Measurements from ENCODE around the gene GXYLT2. TPM values are rescaled to one million over a fixed set of nuclear protein-coding genes. Genes with fewer than 3 reads are reported as not detected.

Gene GXYLT2
- total RNA-seq (not detected), polyA plus RNA-seq (not detected)

DNA sequence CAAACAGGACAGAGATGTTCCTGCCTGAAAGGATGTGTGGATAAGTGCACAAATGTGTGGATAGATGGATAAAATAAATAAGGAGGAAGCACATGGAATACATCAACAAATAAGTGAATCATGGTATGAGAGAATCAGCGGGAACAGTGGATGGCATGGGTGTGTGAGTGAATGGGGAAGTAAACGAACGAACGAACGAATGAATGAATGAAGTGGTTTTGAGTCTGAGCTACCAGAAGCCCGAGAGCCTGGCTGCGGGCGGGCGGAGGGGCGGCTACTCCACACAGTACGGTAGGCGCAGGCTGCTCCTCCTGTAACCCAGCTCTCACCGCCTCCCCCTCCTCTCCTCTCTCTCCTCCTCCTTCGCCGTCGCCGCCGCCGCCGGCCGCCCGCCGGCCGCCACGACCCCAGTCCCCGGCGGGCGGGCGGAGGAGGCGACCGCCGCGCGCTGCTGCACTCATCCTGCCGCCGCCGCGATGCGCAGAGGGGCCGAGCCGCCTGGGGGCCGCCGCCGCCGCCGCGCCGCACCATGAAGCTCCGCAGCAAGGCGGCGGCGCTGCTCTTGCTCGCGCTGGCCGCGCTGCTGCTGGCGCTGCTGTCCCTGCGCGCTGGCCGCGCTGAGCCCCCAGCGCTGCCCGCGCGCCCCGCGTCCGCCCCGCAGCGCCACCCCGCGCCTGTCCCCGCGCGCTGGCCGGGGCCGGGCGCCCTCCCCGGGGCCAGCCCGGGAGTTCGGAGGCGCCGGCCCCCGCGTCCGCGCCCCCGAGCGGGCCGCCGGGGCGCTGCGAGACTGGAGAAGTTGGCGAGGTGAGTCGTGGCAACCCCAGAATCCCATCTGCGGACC, at the start of gene GXYLT2:
Gene GXYLT2 (plus strand): TSS at position 342 of the 841 bp plus-strand sequence. CDS start 188 bp downstream, at position 530.
- no peak within 1 kb of the TSS for H3K27ac Mint-ChIP-seq
- POLR2A ChIA-PET (ENCODE audit: partially characterized antibody) = interaction anchor here (0.6 kb wide), 1 partner anchor 998 kb away, joined by 3 read pairs; no protein-coding TSS in a partner anchor
- intact Hi-C loops (cut with micrococcal nuclease) = no loop called here

DNA sequence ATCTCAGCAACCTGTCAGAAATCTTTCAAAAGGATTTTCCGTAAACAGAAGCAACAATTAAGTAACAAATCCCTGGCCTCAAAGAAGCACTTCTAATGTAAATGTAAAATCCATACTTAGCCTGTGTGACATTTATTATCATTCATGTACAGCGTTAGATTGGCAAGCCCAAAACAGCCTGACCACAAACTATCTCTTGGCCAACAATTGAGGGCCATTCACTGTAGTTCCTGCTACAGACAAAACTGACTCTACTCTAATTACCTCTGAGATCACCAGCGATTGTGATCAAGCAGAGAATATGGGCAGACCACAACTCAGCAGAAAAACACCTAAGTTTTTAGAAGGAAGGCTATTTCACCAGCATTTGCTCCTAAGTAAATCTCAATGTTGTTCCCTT, 48.8 kb upstream of the GXYLT2 start:
- no peak overlapping the region for H3K27ac Mint-ChIP-seq
- peaks cover 49 to 61% of the 10 kb centered on the region in 2 donors for H3K36me3 Mint-ChIP-seq
- H3K4me1 ChIP-seq (ENCODE audit: insufficient read depth, low read length) = no peaks in the 10 kb centered on the region
- peaks cover 24% of the 10 kb centered on the region for H3K36me3 ChIP-seq (ENCODE audit: insufficient read depth, low read length)
- H3K27me3 Mint-ChIP-seq = no peaks in the 10 kb centered on the region
- H3K4me3 Mint-ChIP-seq = no peak overlapping the region
- H3K9me3 ChIP-seq (ENCODE audit: control insufficient read depth in 1 of 2, low read length in 2 of 2) = no peaks in the 10 kb centered on the region
- intact Hi-C loops (cut with micrococcal nuclease) = no loop called here
- no peak overlapping the region for H3K4me3 ChIP-seq (ENCODE audit: low read length in 2 of 2)
- POLR2A ChIA-PET (ENCODE audit: partially characterized antibody) = no interaction called here
- no peak overlapping the region for H3K27ac ChIP-seq (ENCODE audit: low read depth, low read length)
- DNase-seq = no peak
- H3K9me3 Mint-ChIP-seq = no peaks in the 10 kb centered on the region
- CTCF ChIA-PET (ENCODE audit: partially characterized antibody) = interaction anchor here (0.7 kb wide), 1 partner anchor 17 kb away, joined by 4 read pairs; no protein-coding TSS in a partner anchor
- peaks cover 4 to 9% (median 6%) of the 10 kb centered on the region in 4 donors for H3K4me1 Mint-ChIP-seq
- H3K27me3 ChIP-seq (ENCODE audit: insufficient read depth, low read length) = no peaks in the 10 kb centered on the region

More for the DNA sequence above, at the start of gene GXYLT2:
- peak in 3 of 5 donors; percentile 3 to 6 (median 4) for DNase-seq
- H3K4me3 ChIP-seq (ENCODE audit: low read length in 2 of 2) = no peak within 1 kb of the TSS
- CTCF ChIA-PET (ENCODE audit: partially characterized antibody) = no interaction called here
- H3K27me3 ChIP-seq (ENCODE audit: insufficient read depth, low read length) = peaks cover 30% of the 10 kb centered on the region
- no peaks in the 10 kb centered on the region for H3K9me3 ChIP-seq (ENCODE audit: control insufficient read depth in 1 of 2, low read length in 2 of 2)
- H3K36me3 Mint-ChIP-seq = peaks cover 0 to 3% of the 10 kb centered on the region in 2 donors
- H3K36me3 ChIP-seq (ENCODE audit: insufficient read depth, low read length) = no peaks in the 10 kb centered on the region
- H3K4me1 ChIP-seq (ENCODE audit: insufficient read depth, low read length) = peaks cover 10% of the 10 kb centered on the region
- H3K27ac ChIP-seq (ENCODE audit: low read depth, low read length) = no peak within 1 kb of the TSS
- peak within 1 kb of the TSS; percentile 45 to 92 (median 76) for H3K4me3 Mint-ChIP-seq
- peaks cover 56 to 71% of the 10 kb centered on the region in 2 donors for H3K27me3 Mint-ChIP-seq
- peaks cover 0 to 12% (median 7%) of the 10 kb centered on the region in 8 donors for H3K9me3 Mint-ChIP-seq
- peaks cover 5 to 15% (median 10%) of the 10 kb centered on the region in 4 donors for H3K4me1 Mint-ChIP-seq

DNA sequence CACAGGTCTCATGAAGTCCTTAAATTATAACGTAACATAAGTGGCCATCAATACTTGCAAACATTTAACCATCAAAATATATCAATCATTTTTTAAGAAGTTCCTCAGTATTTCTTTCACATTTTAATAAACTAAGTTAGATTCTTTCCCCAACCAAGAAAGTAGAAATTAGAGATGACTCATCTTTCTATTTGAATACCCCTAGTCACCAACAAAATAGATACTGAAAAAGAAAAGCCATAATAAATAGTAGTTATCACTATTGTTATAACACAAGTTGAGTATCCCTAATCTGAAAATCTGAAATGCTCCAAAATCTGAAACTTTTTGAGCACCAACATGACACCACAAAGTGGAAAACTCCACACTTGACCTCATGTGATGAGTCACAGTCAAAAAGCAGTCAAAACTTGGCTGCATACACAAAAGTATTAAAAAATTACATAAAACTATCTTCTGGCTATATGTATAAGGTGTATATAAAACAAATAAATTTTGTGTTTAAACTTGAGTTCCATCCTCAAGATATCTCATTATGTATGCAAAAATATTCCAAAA, 43.3 kb upstream of the GXYLT2 start:
- Histone ChIP-seq H3K36me3 (ENCODE audit: insufficient read depth, low read length) (peaks cover 13% of the 10 kb centered on the region), H3K9me3 (ENCODE audit: control insufficient read depth in 1 of 2, low read length in 2 of 2) (no peaks in the 10 kb centered on the region), H3K4me3 (ENCODE audit: low read length in 2 of 2) (no peak overlapping the region), H3K27ac (ENCODE audit: low read depth, low read length) (no peak overlapping the region), H3K27me3 (ENCODE audit: insufficient read depth, low read length) (no peaks in the 10 kb centered on the region), H3K4me1 (ENCODE audit: insufficient read depth, low read length) (peaks cover 45% of the 10 kb centered on the region)
- POLR2A ChIA-PET (ENCODE audit: partially characterized antibody) = no interaction called here
- Mint-ChIP-seq H3K27ac (peak overlapping the region in 1 of 7 donors; percentile 65), H3K36me3 (peaks cover 23 to 43% of the 10 kb centered on the region in 2 donors), H3K9me3 (peaks cover 0 to 3% (median 0%) of the 10 kb centered on the region in 8 donors), H3K27me3 (no peaks in the 10 kb centered on the region), H3K4me3 (no peak overlapping the region), H3K4me1 (peaks cover 34 to 52% (median 45%) of the 10 kb centered on the region in 4 donors)
- CTCF ChIA-PET (ENCODE audit: partially characterized antibody) = no interaction called here
- DNase-seq = no peak
- intact Hi-C loops (cut with micrococcal nuclease) = loop anchor here (10.0 kb wide), 1 partner anchor 210 kb away; no protein-coding TSS in a partner anchor

DNA sequence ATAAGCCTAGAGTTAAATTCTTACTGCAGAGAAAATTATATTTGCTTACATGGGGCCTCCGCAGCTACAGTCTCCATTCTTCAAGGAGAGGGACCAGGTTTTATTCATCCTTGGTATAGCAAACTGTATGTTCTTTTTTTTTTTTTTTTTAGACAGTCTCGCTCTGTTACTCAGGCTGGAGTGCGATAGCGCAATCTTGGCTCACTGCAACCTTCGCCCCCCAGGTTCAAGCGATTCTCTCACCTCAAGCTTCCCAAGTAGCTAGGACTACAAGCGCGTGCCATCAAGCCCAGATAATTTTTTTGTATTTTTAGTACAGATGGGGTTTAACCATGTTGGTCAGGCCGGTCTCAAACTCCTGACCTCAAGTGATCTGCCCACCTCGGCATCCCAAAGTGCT, 41.7 kb upstream of the GXYLT2 start:
- H3K36me3 Mint-ChIP-seq = peaks cover 16 to 34% of the 10 kb centered on the region in 2 donors
- H3K27ac ChIP-seq (ENCODE audit: low read depth, low read length) = no peak overlapping the region
- H3K27me3 ChIP-seq (ENCODE audit: insufficient read depth, low read length) = no peaks in the 10 kb centered on the region
- H3K4me1 ChIP-seq (ENCODE audit: insufficient read depth, low read length) = peaks cover 47% of the 10 kb centered on the region
- CTCF ChIA-PET (ENCODE audit: partially characterized antibody) = interaction anchor here (1.0 to 1.6 kb wide), 3 partner anchors 23 to 971 kb away, joined by 4 to 7 read pairs (median 6); no protein-coding TSS in a partner anchor
- H3K4me3 ChIP-seq (ENCODE audit: low read length in 2 of 2) = no peak overlapping the region
- POLR2A ChIA-PET (ENCODE audit: partially characterized antibody) = no interaction called here
- peaks cover 8% of the 10 kb centered on the region for H3K36me3 ChIP-seq (ENCODE audit: insufficient read depth, low read length)
- H3K9me3 ChIP-seq (ENCODE audit: control insufficient read depth in 1 of 2, low read length in 2 of 2) = no peaks in the 10 kb centered on the region
- H3K27ac Mint-ChIP-seq = peak overlapping the region in 1 of 7 donors; percentile 13
- peaks cover 0 to 3% (median 0%) of the 10 kb centered on the region in 8 donors for H3K9me3 Mint-ChIP-seq
- peaks cover 35 to 55% (median 47%) of the 10 kb centered on the region in 4 donors for H3K4me1 Mint-ChIP-seq
- H3K27me3 Mint-ChIP-seq = no peaks in the 10 kb centered on the region
- intact Hi-C loops (cut with micrococcal nuclease) = loop anchor here (5.0 to 10.0 kb wide), 2 partner anchors 209 to 399 kb away; partner anchors contain the start of gene RYBP
- H3K4me3 Mint-ChIP-seq = peak overlapping the region in 7 of 8 donors; percentile 32 to 97 (median 57)
- DNase-seq = no peak

DNA sequence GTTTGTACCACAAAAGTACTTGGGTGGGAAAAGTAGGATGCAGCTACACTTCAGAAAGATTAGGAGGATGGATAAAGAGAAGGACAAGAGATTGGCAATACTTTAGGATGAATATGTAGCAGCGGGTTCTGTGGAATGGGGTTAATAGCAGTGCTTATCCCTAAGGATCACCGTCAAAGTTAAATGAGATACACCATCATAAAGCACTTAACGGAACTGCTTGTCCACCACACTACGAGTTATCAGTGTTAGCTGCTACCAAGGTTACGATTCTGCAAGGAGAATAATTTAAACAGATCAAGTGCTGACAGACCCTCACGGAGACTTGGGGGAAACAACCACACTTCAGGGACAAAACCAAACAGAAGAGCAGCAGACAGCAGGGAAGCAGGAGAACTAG, 40.6 kb upstream of the GXYLT2 start:
- intact Hi-C loops (cut with micrococcal nuclease) = loop anchor here (5.0 to 10.0 kb wide), 2 partner anchors 208 to 400 kb away; partner anchors contain the start of gene RYBP
- POLR2A ChIA-PET (ENCODE audit: partially characterized antibody) = interaction anchor here (1.8 kb wide), 1 partner anchor 108 kb away, joined by 7 read pairs; no protein-coding TSS in a partner anchor
- CTCF ChIA-PET (ENCODE audit: partially characterized antibody) = interaction anchor here (1.3 to 1.8 kb wide), 4 partner anchors 25 to 211 kb away, joined by 3 to 8 read pairs (median 6); no protein-coding TSS in a partner anchor
- Mint-ChIP-seq H3K36me3 (peaks cover 8 to 22% of the 10 kb centered on the region in 2 donors), H3K9me3 (peaks cover 0 to 3% (median 0%) of the 10 kb centered on the region in 8 donors), H3K4me1 (peaks cover 38 to 60% (median 48%) of the 10 kb centered on the region in 4 donors), H3K27ac (peak overlapping the region in 6 of 7 donors; percentile 78 to 94 (median 90)), H3K4me3 (peak overlapping the region; percentile 94 to 97 (median 96)), H3K27me3 (peaks cover 0 to 2% of the 10 kb centered on the region in 2 donors)
- Histone ChIP-seq H3K4me1 (ENCODE audit: insufficient read depth, low read length) (peaks cover 47% of the 10 kb centered on the region), H3K36me3 (ENCODE audit: insufficient read depth, low read length) (no peaks in the 10 kb centered on the region), H3K27ac (ENCODE audit: low read depth, low read length) (peak overlapping the region; percentile 61), H3K9me3 (ENCODE audit: control insufficient read depth in 1 of 2, low read length in 2 of 2) (no peaks in the 10 kb centered on the region), H3K4me3 (ENCODE audit: low read length in 2 of 2) (peak overlapping the region; percentile 82 to 97), H3K27me3 (ENCODE audit: insufficient read depth, low read length) (no peaks in the 10 kb centered on the region)
- no peak for DNase-seq

- Histone ChIP-seq H3K36me3 (ENCODE audit: insufficient read depth, low read length) (no peaks in the 10 kb centered on the region), H3K4me3 (ENCODE audit: low read length in 2 of 2) (peak within 1 kb of the TSS; percentile 82 to 97), H3K27ac (ENCODE audit: low read depth, low read length) (peak within 1 kb of the TSS; percentile 61), H3K9me3 (ENCODE audit: control insufficient read depth in 1 of 2, low read length in 2 of 2) (no peaks in the 10 kb centered on the region), H3K27me3 (ENCODE audit: insufficient read depth, low read length) (no peaks in the 10 kb centered on the region), H3K4me1 (ENCODE audit: insufficient read depth, low read length) (peaks cover 47% of the 10 kb centered on the region)
- POLR2A ChIA-PET (ENCODE audit: partially characterized antibody) = interaction anchor here (0.9 to 1.8 kb wide), 2 partner anchors 109 to 147 kb away, joined by 3 to 7 read pairs; no protein-coding TSS in a partner anchor
- Mint-ChIP-seq H3K36me3 (peaks cover 8 to 20% of the 10 kb centered on the region in 2 donors), H3K4me1 (peaks cover 38 to 60% (median 48%) of the 10 kb centered on the region in 4 donors), H3K9me3 (peaks cover 0 to 3% (median 0%) of the 10 kb centered on the region in 8 donors), H3K27me3 (peaks cover 0 to 2% of the 10 kb centered on the region in 2 donors), H3K27ac (peak within 1 kb of the TSS; percentile 78 to 95 (median 93)), H3K4me3 (peak within 1 kb of the TSS; percentile 94 to 97 (median 96))
- CTCF ChIA-PET (ENCODE audit: partially characterized antibody) = interaction anchor here (1.3 to 1.8 kb wide), 5 partner anchors 26 to 238 kb away, joined by 3 to 8 read pairs (median 5); no protein-coding TSS in a partner anchor
- DNase-seq = peak; percentile 91 to 96 (median 92)
- intact Hi-C loops (cut with micrococcal nuclease) = loop anchor here (1.0 to 10.0 kb wide), 4 partner anchors 149 to 1121 kb away; partner anchors contain the start of gene RYBP
These were observed 39.8 kb upstream of the GXYLT2 start, which contains the start of gene SHQ1 for GRCh38 chr3:72847751-72848702. Gene SHQ1 (minus strand): TSS chr3:72848445. CDS start chr3:72848340, 105 bp downstream.

Data from CD4-positive, alpha-beta memory T cell (primary cell).